Neural crest cell (in vitro differentiated cells): Measurements from ENCODE around the gene SLC35E1. TPM values are rescaled to one million over a fixed set of nuclear protein-coding genes. Genes with fewer than 3 reads are reported as not detected.

Experiments used
- DNase-seq: peaks from one replicate; pipeline ENCODE4 v3.0.0; 2021; ENCODE audit warnings: low read depth, mixed read lengths, low spot score
- H3K27ac Mint-ChIP-seq: one replicate; pipeline ENCODE4 v1.8.0; 2021; ENCODE audit warnings: mild to moderate bottlenecking, mixed read lengths; ENCODE audit not compliant: unreplicated experiment
- H3K27me3 Mint-ChIP-seq: 2 replicates; pipeline ENCODE4 v1.8.0; 2021; ENCODE audit warnings: low read depth, mild to moderate bottlenecking, mixed read lengths
- H3K36me3 Mint-ChIP-seq: 2 replicates; pipeline ENCODE4 v1.8.0; 2021; ENCODE audit warnings: low read depth, mild to moderate bottlenecking, mixed read lengths
- H3K4me1 Mint-ChIP-seq: 2 replicates; pipeline ENCODE4 v1.8.0; 2021; ENCODE audit warnings: mixed read lengths
- H3K4me3 Mint-ChIP-seq: one replicate; pipeline ENCODE4 v1.8.0; 2021; ENCODE audit warnings: mild to moderate bottlenecking, mixed read lengths
- H3K9me3 Mint-ChIP-seq: 2 replicates; pipeline ENCODE4 v1.8.0; 2021; ENCODE audit warnings: mixed read lengths
- total RNA-seq: library from RNA; stranded (reverse); gene quantifications from 2 replicates; pipeline ENCODE4 v1.2.1, GENCODE V29; 2021
- TF ChIP-seq, protein P1 (sequence below): fragments of 200-600 bp; sonication (generic); conservative IDR thresholded peaks from 2 replicates; pipeline ENCODE4 v1.5.0; 2021; ENCODE audit warnings: antibody characterized with exemption, mild to moderate bottlenecking

Gene SLC35E1
- total RNA-seq, 1 donor from 2014 or later = 32.5 TPM

DNA sequence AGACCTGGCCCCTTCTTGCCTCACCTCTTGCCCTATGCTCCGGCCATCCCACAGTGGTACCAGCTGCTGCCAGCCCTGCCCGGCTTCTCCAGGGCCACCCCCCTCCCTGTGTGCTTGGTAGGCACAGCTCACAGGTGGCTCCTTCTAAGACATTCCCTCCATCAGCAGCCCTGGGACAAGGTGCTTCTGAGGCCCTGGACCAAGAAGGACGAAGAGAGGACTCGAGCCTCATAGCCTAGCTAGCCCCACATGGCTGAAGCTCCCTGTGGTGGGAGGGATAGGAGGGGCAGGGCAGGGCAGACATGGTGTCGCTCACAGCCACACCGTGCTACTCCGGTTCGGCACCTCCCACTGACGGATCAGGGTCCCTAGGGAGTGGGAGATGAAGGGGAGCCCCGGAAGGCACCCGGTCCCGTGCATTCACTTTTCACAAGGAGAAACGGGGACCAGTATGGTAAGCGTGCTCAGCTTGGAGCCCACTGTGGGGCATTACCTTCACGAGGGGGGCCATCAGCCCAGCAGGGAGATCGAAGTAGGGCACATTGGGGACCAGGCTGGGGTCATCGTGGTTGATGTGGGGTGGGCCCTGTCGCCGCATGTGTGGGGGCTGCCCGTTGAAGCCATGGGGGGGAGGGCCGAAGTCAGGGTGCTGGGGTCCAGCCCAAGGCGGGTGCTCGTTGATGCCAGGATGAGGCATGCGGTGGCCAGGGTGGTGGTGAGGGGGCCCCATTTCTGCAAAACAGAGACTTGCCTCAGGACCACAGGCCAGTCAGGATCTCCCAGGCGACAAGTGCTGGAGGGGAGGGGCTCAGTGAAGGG, 49.4 kb downstream of the SLC35E1 start:
- no peak for DNase-seq
- Mint-ChIP-seq H3K4me1 (no peaks in the 10 kb centered on the region), H3K27me3 (no peaks in the 10 kb centered on the region), H3K4me3 (no peak overlapping the region), H3K36me3 (peaks cover 16% of the 10 kb centered on the region), H3K9me3 (no peaks in the 10 kb centered on the region), H3K27ac (no peak overlapping the region)
- TF ChIP-seq, protein P1, sequence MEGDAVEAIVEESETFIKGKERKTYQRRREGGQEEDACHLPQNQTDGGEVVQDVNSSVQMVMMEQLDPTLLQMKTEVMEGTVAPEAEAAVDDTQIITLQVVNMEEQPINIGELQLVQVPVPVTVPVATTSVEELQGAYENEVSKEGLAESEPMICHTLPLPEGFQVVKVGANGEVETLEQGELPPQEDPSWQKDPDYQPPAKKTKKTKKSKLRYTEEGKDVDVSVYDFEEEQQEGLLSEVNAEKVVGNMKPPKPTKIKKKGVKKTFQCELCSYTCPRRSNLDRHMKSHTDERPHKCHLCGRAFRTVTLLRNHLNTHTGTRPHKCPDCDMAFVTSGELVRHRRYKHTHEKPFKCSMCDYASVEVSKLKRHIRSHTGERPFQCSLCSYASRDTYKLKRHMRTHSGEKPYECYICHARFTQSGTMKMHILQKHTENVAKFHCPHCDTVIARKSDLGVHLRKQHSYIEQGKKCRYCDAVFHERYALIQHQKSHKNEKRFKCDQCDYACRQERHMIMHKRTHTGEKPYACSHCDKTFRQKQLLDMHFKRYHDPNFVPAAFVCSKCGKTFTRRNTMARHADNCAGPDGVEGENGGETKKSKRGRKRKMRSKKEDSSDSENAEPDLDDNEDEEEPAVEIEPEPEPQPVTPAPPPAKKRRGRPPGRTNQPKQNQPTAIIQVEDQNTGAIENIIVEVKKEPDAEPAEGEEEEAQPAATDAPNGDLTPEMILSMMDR = no peak

DNA sequence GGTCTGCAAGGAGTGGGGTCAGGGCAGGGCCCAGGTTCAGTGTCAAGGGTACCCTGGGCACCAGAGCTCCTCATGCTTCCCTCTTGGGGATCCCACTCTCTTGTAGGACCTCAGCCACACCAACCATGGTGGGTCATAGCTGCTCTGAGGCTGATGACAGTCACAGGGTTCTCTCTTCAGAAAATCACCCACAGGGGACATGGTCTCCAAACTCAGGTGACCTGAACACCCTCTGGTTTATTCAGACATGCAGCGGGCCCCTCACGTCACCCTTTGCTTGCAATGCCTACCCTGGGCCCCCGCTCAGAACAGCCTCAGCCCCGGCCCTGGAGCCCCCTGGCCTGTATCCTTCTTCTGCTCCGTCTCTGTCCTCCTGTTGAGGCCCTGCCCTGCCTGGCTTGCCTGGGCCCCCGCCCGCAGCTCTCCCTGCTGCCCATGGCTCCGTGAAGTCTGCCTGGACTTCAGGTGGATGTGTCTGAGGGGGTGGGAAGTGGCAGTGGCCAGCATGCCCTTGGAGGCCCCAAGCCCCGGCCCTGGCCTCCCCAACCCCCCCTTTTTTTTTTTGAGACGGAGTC, 50.4 kb downstream of the SLC35E1 start:
- peaks cover 16% of the 10 kb centered on the region for H3K36me3 Mint-ChIP-seq

DNA sequence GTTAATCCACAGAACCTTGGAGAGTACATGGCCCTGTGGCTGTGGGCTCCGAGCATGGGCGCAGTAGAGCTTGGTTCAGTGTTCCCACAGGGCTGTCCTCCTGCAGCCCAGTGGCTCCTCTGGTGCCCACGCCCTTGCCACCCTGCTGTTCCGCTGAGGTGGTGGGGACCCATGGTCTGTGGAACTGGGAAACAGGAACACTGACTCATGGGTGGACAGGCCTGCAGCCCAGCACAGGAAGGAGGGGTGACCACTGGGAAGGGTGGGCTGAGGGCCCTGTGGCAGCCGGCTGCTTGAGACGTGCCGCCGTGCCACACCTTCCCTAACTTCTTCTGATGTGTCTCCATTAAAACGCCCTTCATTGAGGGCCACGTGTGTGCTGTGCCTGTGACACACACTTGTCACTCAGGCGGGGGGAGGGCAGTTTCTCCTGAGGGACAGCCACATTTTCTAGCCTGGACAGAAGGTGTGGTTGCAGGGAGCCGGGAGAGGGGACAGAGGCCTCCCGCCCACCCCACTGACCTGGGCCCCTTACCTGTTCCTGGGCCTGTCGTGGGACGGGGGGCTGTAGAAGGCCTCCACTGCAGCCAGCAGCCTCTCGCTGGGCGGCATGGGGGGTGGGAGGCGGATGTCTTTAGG, 51.1 kb downstream of the SLC35E1 start:
- H3K4me1 Mint-ChIP-seq = no peaks in the 10 kb centered on the region
- no peaks in the 10 kb centered on the region for H3K27me3 Mint-ChIP-seq
- H3K27ac Mint-ChIP-seq = no peak overlapping the region
- TF ChIP-seq, protein P1 = no peak
- H3K36me3 Mint-ChIP-seq = peaks cover 16% of the 10 kb centered on the region
- no peaks in the 10 kb centered on the region for H3K9me3 Mint-ChIP-seq
- DNase-seq = no peak
- peak overlapping the region; percentile 49 for H3K4me3 Mint-ChIP-seq

More for the DNA sequence above, 50.4 kb downstream of the SLC35E1 start:
- no peaks in the 10 kb centered on the region for H3K9me3 Mint-ChIP-seq
- no peaks in the 10 kb centered on the region for H3K4me1 Mint-ChIP-seq
- H3K27ac Mint-ChIP-seq = no peak overlapping the region
- TF ChIP-seq, protein P1 = no peak
- no peak overlapping the region for H3K4me3 Mint-ChIP-seq
- H3K27me3 Mint-ChIP-seq = no peaks in the 10 kb centered on the region
- DNase-seq = no peak

DNA sequence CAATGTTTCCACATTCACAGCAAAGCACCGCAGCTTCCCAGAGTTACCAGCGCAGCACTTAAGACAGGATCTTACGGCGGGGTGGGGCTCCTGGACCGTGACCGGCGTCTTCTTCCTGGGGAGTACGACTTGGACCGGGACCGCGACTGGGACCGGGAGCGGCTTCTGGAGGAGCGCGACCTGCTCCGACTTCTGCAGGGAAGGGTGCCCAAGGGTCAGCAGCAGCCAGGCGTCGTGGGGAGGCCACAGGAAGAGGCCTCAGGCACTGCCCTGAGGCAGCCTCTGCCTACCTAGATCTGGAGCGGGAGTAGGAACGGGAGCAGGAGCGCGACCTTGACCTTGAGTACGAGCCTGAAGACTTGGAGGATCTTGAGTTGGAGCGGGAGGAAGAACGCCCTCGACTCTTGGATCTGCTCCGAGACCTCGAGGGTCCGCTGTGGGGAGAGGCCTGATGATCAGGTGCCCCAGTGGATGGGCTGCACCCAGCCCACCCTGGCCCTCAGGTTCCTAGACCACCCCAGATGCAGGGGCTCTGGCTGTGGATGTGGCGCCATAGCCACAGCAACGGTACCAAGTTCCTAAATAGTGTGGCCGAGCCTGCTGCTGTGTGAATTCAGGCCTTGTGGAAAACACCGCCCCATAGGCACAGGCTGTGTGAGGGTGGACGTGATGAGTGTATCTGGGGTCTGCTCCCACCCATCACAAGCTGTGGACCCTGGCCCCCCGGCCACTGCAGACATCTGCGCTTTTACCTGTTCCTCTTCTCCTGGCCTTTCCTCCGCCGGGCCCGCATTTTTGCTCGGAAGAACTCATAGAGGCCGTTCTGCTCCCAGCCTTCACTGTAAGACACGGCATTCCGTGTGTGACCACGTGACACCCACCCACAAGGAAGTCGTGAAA, 51.9 kb downstream of the SLC35E1 start:
- peaks cover 16% of the 10 kb centered on the region for H3K36me3 Mint-ChIP-seq

More for the DNA sequence above, 51.9 kb downstream of the SLC35E1 start:
- Mint-ChIP-seq H3K4me3 (no peak overlapping the region), H3K27me3 (no peaks in the 10 kb centered on the region), H3K27ac (peak overlapping the region; percentile 50), H3K4me1 (no peaks in the 10 kb centered on the region), H3K9me3 (no peaks in the 10 kb centered on the region)
- TF ChIP-seq, protein P1 = no peak
- no peak for DNase-seq
